SJCRH30 (cell line): ENCODE results near the gene HIPK2. TPM values are rescaled to one million over a fixed set of nuclear protein-coding genes. Genes with fewer than 3 reads are reported as not detected.
A peak's percentile ranks its signal among the peaks of the same experiment; 100 is the strongest.

Experiments
- DNase-seq, 2 experiments: peaks; one replicate each; pipeline ENCODE4 v3.0.0-alpha.2; 2015 to 2020
- H3K27ac ChIP-seq: fragments of 250-450 bp; sonication (Bioruptor Pico); 2 replicates; pipeline ENCODE4 v1.5.1; 2020; ENCODE audit warnings: mild to moderate bottlenecking, moderate library complexity
- H3K27me3 ChIP-seq: fragments of 250-450 bp; sonication (Bioruptor Pico); 2 replicates; pipeline ENCODE4 v1.5.1; 2020; ENCODE audit warnings: mild to moderate bottlenecking, moderate library complexity
- H3K36me3 ChIP-seq: fragments of 250-450 bp; sonication (Bioruptor Pico); 2 replicates; pipeline ENCODE4 v1.5.1; 2020; ENCODE audit warnings: mild to moderate bottlenecking, moderate library complexity
- H3K4me1 ChIP-seq: fragments of 250-450 bp; sonication (Bioruptor Pico); 2 replicates; pipeline ENCODE4 v1.5.1; 2020; ENCODE audit warnings: mild to moderate bottlenecking, moderate library complexity
- H3K4me3 ChIP-seq: fragments of 250-450 bp; sonication (Bioruptor Pico); 2 replicates; pipeline ENCODE4 v1.5.1; 2020; ENCODE audit warnings: mild to moderate bottlenecking, moderate library complexity
- H3K9me3 ChIP-seq: fragments of 250-450 bp; sonication (Bioruptor Pico); replicated peaks from 2 replicates; pipeline ENCODE4 v1.5.1; 2020; ENCODE audit warnings: mild to moderate bottlenecking, moderate library complexity
- total RNA-seq: library from RNA; depleted of rRNA; stranded (reverse); fragments of >200 nt; shearing (Covaris generic); gene quantifications from 2 replicates; pipeline ENCODE4 v1.2.3, GENCODE V29; 2014

The HIPK2 gene
- total RNA-seq, 1 experiment from 2014 or later = 17.2 TPM

- Histone ChIP-seq H3K4me1 (peaks cover 9% of the 10 kb centered on the region; the same call in 1 of the 2 replicates), H3K9me3 (no peaks in the 10 kb centered on the region), H3K4me3 (no peak overlapping the region), H3K27me3 (no peaks in the 10 kb centered on the region), H3K36me3 (no peaks in the 10 kb centered on the region), H3K27ac (no peak overlapping the region)
- no peak for DNase-seq
Observed at GRCh38 chr7:139728203-139728602, 49.6 kb downstream of the HIPK2 start.

GRCh38 chr7:139727151-139727705 lies 50.6 kb downstream of the HIPK2 start:
- DNase-seq = no peak
- Histone ChIP-seq H3K4me1 (peaks cover 7% of the 10 kb centered on the region; the same call in 1 of the 2 replicates), H3K36me3 (no peaks in the 10 kb centered on the region), H3K4me3 (no peak overlapping the region), H3K27me3 (no peaks in the 10 kb centered on the region), H3K27ac (no peak overlapping the region), H3K9me3 (no peaks in the 10 kb centered on the region)

GRCh38 chr7:139726485-139726869 lies 51.3 kb downstream of the HIPK2 start:
- H3K27me3 ChIP-seq = no peaks in the 10 kb centered on the region
- no peak for DNase-seq
- H3K4me1 ChIP-seq = peaks cover 3% of the 10 kb centered on the region; the same call in 1 of the 2 replicates
- H3K36me3 ChIP-seq = no peaks in the 10 kb centered on the region
- H3K27ac ChIP-seq = no peak overlapping the region
- no peak overlapping the region for H3K4me3 ChIP-seq
- H3K9me3 ChIP-seq = no peaks in the 10 kb centered on the region

- H3K36me3 ChIP-seq = no peaks in the 10 kb centered on the region
- H3K27me3 ChIP-seq = no peaks in the 10 kb centered on the region
- no peak overlapping the region for H3K27ac ChIP-seq
- peaks cover 3% of the 10 kb centered on the region; the same call in 1 of the 2 replicates for H3K4me1 ChIP-seq
- H3K4me3 ChIP-seq = no peak overlapping the region
- no peak for DNase-seq
- H3K9me3 ChIP-seq = no peaks in the 10 kb centered on the region
Observed at GRCh38 chr7:139725858-139726484, 51.8 kb downstream of the HIPK2 start.

- no peaks in the 10 kb centered on the region for H3K36me3 ChIP-seq
- no peak overlapping the region for H3K27ac ChIP-seq
- H3K4me3 ChIP-seq = no peak overlapping the region
- peak; percentile 47 to 62 for DNase-seq
- no peaks in the 10 kb centered on the region for H3K9me3 ChIP-seq
- no peaks in the 10 kb centered on the region for H3K27me3 ChIP-seq
- H3K4me1 ChIP-seq = peaks cover 3% of the 10 kb centered on the region; the same call in 1 of the 2 replicates
Observed at GRCh38 chr7:139725077-139725476, 52.7 kb downstream of the HIPK2 start.

- DNase-seq = no peak
- Histone ChIP-seq H3K4me3 (no peak overlapping the region), H3K27me3 (no peaks in the 10 kb centered on the region), H3K27ac (no peak overlapping the region), H3K4me1 (peaks cover 3% of the 10 kb centered on the region; the same call in 1 of the 2 replicates), H3K36me3 (no peaks in the 10 kb centered on the region), H3K9me3 (no peaks in the 10 kb centered on the region)
Observed at GRCh38 chr7:139722604-139723003, 55.2 kb downstream of the HIPK2 start.

- Histone ChIP-seq H3K27me3 (no peaks in the 10 kb centered on the region), H3K27ac (no peak overlapping the region), H3K4me1 (peaks cover 3% of the 10 kb centered on the region; the same call in 1 of the 2 replicates), H3K9me3 (no peaks in the 10 kb centered on the region), H3K36me3 (no peaks in the 10 kb centered on the region), H3K4me3 (no peak overlapping the region)
- DNase-seq = no peak
Observed at GRCh38 chr7:139721821-139722220, 56.0 kb downstream of the HIPK2 start.

- Histone ChIP-seq H3K9me3 (no peaks in the 10 kb centered on the region), H3K4me1 (peaks cover 3% of the 10 kb centered on the region; the same call in 1 of the 2 replicates), H3K27me3 (no peaks in the 10 kb centered on the region), H3K36me3 (no peaks in the 10 kb centered on the region), H3K27ac (no peak overlapping the region), H3K4me3 (no peak overlapping the region)
- no peak for DNase-seq
Observed at GRCh38 chr7:139721417-139721816, 56.4 kb downstream of the HIPK2 start.

- Histone ChIP-seq H3K4me1 (peaks cover 3% of the 10 kb centered on the region; the same call in 1 of the 2 replicates), H3K27ac (no peak overlapping the region), H3K4me3 (no peak overlapping the region), H3K36me3 (no peaks in the 10 kb centered on the region), H3K27me3 (no peaks in the 10 kb centered on the region), H3K9me3 (no peaks in the 10 kb centered on the region)
- DNase-seq = no peak
Observed at GRCh38 chr7:139720705-139721231, 57.0 kb downstream of the HIPK2 start.

- H3K27me3 ChIP-seq = no peaks in the 10 kb centered on the region
- DNase-seq = no peak
- H3K27ac ChIP-seq = no peak overlapping the region
- H3K36me3 ChIP-seq = no peaks in the 10 kb centered on the region
- no peaks in the 10 kb centered on the region for H3K4me1 ChIP-seq
- H3K4me3 ChIP-seq = no peak overlapping the region
- no peaks in the 10 kb centered on the region for H3K9me3 ChIP-seq
Observed at GRCh38 chr7:139720186-139720585, 57.6 kb downstream of the HIPK2 start.

GRCh38 chr7:139718859-139719258 lies 58.9 kb downstream of the HIPK2 start:
- Histone ChIP-seq H3K36me3 (no peaks in the 10 kb centered on the region), H3K9me3 (no peaks in the 10 kb centered on the region), H3K27ac (no peak overlapping the region), H3K4me3 (no peak overlapping the region), H3K4me1 (no peaks in the 10 kb centered on the region), H3K27me3 (no peaks in the 10 kb centered on the region)
- no peak for DNase-seq

GRCh38 chr7:139718141-139718540 lies 59.7 kb downstream of the HIPK2 start:
- H3K4me3 ChIP-seq = no peak overlapping the region

GRCh38 chr7:139716156-139716942 lies 61.4 kb downstream of the HIPK2 start:
- Histone ChIP-seq H3K9me3 (no peaks in the 10 kb centered on the region), H3K27ac (no peak overlapping the region), H3K36me3 (0 out of 2 replicates have a peak, but pooled peaks cover 2% of the 10 kb centered on the region), H3K27me3 (no peaks in the 10 kb centered on the region), H3K4me1 (no peaks in the 10 kb centered on the region), H3K4me3 (no peak overlapping the region)
- DNase-seq = no peak

More at GRCh38 chr7:139718141-139718540, 59.7 kb downstream of the HIPK2 start:
- Histone ChIP-seq H3K9me3 (no peaks in the 10 kb centered on the region), H3K36me3 (no peaks in the 10 kb centered on the region), H3K27me3 (no peaks in the 10 kb centered on the region), H3K27ac (no peak overlapping the region), H3K4me1 (no peaks in the 10 kb centered on the region)
- DNase-seq = no peak

- Histone ChIP-seq H3K4me3 (no peak overlapping the region), H3K36me3 (0 out of 2 replicates have a peak, but pooled peaks cover 2% of the 10 kb centered on the region), H3K9me3 (no peaks in the 10 kb centered on the region), H3K27ac (no peak overlapping the region), H3K4me1 (no peaks in the 10 kb centered on the region), H3K27me3 (no peaks in the 10 kb centered on the region)
- no peak for DNase-seq
Observed at GRCh38 chr7:139715194-139715815, 62.5 kb downstream of the HIPK2 start.
